BE2C (cell line): ENCODE data around the gene ZNF728.
"Not testable (repeated sequence)": the region's sequence is repeated elsewhere in the genome, so short reads cannot be mapped to it uniquely, and the experiment has no call there.

Experiments
- DNase-seq: peaks from one replicate; pipeline ENCODE4 v3.0.0-alpha.2; 2020
- H3K27me3 ChIP-seq: fragments of 250-450 bp; sonication (Bioruptor Pico); 2 replicates; pipeline ENCODE4 v1.5.1; 2020; ENCODE audit warnings: mild to moderate bottlenecking
- H3K36me3 ChIP-seq: fragments of 250-450 bp; sonication (Bioruptor Pico); 2 replicates; pipeline ENCODE4 v1.5.1; 2020; ENCODE audit warnings: mild to moderate bottlenecking
- H3K4me1 ChIP-seq: fragments of 250-450 bp; sonication (Bioruptor Pico); 2 replicates; pipeline ENCODE4 v1.5.1; 2020
- H3K4me3 ChIP-seq: 2 replicates; pipeline ENCODE4 v1.5.1; 2011; ENCODE audit warnings: low read depth, low read length
- H3K9me3 ChIP-seq: fragments of 250-450 bp; sonication (Bioruptor Pico); 2 replicates; pipeline ENCODE4 v1.5.1; 2020
- TF ChIP-seq, protein P1 (sequence below): IDR thresholded peaks from 2 replicates; pipeline ENCODE4 v1.5.1; 2012; ENCODE audit warnings: mild to moderate bottlenecking, low read depth, low read length

The ZNF728 gene

GRCh38 chr19:22976248-22976647 is 26.7 kb downstream of the ZNF728 start:
- no peaks in the 10 kb centered on the region; the same call in 1 of the 2 replicates for H3K9me3 ChIP-seq
- H3K36me3 ChIP-seq: no peaks in the 10 kb centered on the region
- no peak overlapping the region for H3K4me3 ChIP-seq
- no peak for DNase-seq
- TF ChIP-seq, protein P1, sequence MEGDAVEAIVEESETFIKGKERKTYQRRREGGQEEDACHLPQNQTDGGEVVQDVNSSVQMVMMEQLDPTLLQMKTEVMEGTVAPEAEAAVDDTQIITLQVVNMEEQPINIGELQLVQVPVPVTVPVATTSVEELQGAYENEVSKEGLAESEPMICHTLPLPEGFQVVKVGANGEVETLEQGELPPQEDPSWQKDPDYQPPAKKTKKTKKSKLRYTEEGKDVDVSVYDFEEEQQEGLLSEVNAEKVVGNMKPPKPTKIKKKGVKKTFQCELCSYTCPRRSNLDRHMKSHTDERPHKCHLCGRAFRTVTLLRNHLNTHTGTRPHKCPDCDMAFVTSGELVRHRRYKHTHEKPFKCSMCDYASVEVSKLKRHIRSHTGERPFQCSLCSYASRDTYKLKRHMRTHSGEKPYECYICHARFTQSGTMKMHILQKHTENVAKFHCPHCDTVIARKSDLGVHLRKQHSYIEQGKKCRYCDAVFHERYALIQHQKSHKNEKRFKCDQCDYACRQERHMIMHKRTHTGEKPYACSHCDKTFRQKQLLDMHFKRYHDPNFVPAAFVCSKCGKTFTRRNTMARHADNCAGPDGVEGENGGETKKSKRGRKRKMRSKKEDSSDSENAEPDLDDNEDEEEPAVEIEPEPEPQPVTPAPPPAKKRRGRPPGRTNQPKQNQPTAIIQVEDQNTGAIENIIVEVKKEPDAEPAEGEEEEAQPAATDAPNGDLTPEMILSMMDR: no peak
- no peaks in the 10 kb centered on the region for H3K4me1 ChIP-seq
- H3K27me3 ChIP-seq: no peaks in the 10 kb centered on the region

DNA sequence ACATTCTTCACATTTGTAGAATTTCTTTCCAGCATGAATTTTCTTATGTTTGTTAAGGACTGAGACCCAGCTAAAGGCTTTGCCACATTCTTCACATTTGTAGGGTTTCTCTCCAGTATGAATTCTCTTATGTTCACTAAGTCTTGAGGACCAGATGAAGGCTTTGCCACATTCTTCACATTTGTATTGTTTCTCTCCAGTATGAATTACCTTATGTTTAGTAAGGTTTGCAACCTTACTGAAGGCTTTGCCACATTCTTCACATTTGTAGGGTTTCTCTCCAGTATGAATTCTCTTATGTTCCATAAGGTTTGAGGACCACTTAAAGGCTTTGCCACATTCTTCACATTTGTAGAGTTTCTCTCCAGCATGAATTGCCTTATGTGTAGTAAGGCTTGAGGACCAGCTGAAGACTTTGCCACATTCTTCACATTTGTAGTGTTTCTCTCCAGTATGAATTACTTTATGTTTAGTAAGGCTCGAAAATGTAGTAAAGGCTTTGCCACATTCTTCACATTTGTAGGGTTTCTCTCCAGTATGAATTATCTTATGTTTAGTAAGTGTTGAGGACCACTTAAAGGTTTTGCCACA is 27.3 kb downstream of the ZNF728 start:
- not testable (repeated sequence) for H3K4me3 ChIP-seq, H3K4me1 ChIP-seq, H3K9me3 ChIP-seq, DNase-seq, H3K27me3 ChIP-seq, H3K36me3 ChIP-seq

DNA sequence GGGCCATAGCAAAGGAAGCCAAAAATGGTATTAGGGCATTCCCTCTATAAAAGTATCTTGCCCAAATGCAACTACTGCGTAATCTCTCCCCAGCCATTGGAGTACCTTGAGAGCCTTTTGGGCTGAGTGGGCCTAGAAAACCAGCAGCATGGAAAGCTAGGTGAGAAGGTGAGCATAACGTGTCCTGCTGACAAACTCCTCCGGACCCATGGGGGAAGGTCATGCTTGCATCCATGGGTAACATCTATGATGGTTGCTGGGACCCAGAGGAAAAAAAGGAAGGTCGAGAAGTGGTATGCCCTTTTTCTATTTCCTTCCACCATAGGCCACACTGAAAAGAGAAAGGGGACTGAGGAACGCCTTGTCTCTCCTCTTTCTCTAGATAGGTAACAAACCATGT is 57.4 kb downstream of the ZNF728 start:
- no peaks in the 10 kb centered on the region; the same call in 1 of the 2 replicates for H3K9me3 ChIP-seq

GRCh38 chr19:22935151-22935550 is 67.8 kb downstream of the ZNF728 start:
- Histone ChIP-seq H3K9me3 (no peaks in the 10 kb centered on the region), H3K4me3 (no peak overlapping the region)

More for the DNA sequence above, 57.4 kb downstream of the ZNF728 start:
- H3K4me1 ChIP-seq: no peaks in the 10 kb centered on the region
- no peaks in the 10 kb centered on the region for H3K36me3 ChIP-seq
- peak; percentile 26 for DNase-seq
- no peaks in the 10 kb centered on the region for H3K27me3 ChIP-seq
- TF ChIP-seq, protein P1: no peak
- H3K4me3 ChIP-seq: no peak overlapping the region

GRCh38 chr19:22927576-22927975 is 75.4 kb downstream of the ZNF728 start:
- H3K36me3 ChIP-seq, H3K9me3 ChIP-seq, DNase-seq, H3K27me3 ChIP-seq, H3K4me1 ChIP-seq, H3K4me3 ChIP-seq: not testable (repeated sequence)

More at GRCh38 chr19:22935151-22935550, 67.8 kb downstream of the ZNF728 start:
- Histone ChIP-seq H3K27me3 (no peaks in the 10 kb centered on the region), H3K4me1 (no peaks in the 10 kb centered on the region), H3K36me3 (no peaks in the 10 kb centered on the region)
- no peak for DNase-seq
- TF ChIP-seq, protein P1: no peak

DNA sequence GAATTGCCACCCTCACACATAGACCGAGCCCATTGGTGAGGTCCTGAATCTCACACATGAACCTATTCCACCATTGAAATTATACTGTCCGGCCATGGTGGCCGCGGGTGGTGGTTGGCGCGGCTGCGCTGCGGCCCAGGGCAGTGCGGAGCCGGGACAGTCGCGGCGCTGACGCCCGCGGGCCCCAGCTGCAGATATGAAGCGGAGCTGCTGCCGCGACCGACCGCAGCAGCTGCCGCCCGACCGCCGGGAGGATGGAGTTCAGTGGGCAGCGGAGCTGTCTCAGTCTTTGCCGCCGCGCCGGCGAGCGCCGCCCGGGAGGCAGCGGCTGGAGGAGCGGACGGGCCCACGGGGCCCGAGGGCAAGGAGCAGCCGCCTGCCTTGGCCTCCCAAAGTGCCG is 77.8 kb downstream of the ZNF728 start:
- H3K9me3 ChIP-seq, H3K4me3 ChIP-seq, DNase-seq, H3K36me3 ChIP-seq, H3K27me3 ChIP-seq, H3K4me1 ChIP-seq: not testable (repeated sequence)
